CD14-positive monocyte (primary cell): ENCODE results near the gene EXOC2. TPM values are rescaled to one million over a fixed set of nuclear protein-coding genes. Genes with fewer than 3 reads are reported as not detected.

Experiments used
- DNase-seq, 3 donors: peaks; one replicate each; pipeline ENCODE4 v3.0.0-alpha.2; 2011 to 2022
- H2AFZ ChIP-seq: 2 replicates; pipeline ENCODE4 v1.6.0; 2012; ENCODE audit warnings: mild to moderate bottlenecking, low read depth, low read length, inconsistent platforms; ENCODE audit not compliant: insufficient read depth, poor library complexity, severe bottlenecking
- H3K27ac ChIP-seq, 2 donors: 1 replicate in 1 of 2; 2 replicates in 1 of 2; pipeline ENCODE4 v1.5.1; 2012 to 2013; ENCODE audit warnings: low read length in 2 of 2, control low read depth in 1 of 2, inconsistent platforms in 1 of 2, low read depth in 1 of 2, mild to moderate bottlenecking in 1 of 2
- H3K27me3 ChIP-seq, 2 donors: one replicate each; pipeline versions ENCODE4 v1.6.0 to v1.6.1; 2011 to 2013; ENCODE audit warnings: low read length in 2 of 2; ENCODE audit not compliant: control insufficient read depth in 2 of 2, insufficient read depth in 2 of 2
- H3K36me3 ChIP-seq, 2 donors: replicated peaks in 1 of 2; 1 replicate in 1 of 2; 2 replicates in 1 of 2; pipeline versions ENCODE4 v1.5.1 to v1.6.1; 2012 to 2013; ENCODE audit warnings: low read length in 2 of 2, control low read depth in 1 of 2, inconsistent platforms in 1 of 2, mild to moderate bottlenecking in 1 of 2; ENCODE audit not compliant: insufficient read depth in 2 of 2, control insufficient read depth in 1 of 2
- H3K4me1 ChIP-seq, 2 donors: 1 replicate in 1 of 2; 2 replicates in 1 of 2; pipeline versions ENCODE4 v1.5.1 to v1.6.1; 2012 to 2013; ENCODE audit warnings: low read length in 2 of 2, control low read depth in 1 of 2, inconsistent platforms in 1 of 2, mild to moderate bottlenecking in 1 of 2, moderate library complexity in 1 of 2; ENCODE audit not compliant: insufficient read depth in 2 of 2, control insufficient read depth in 1 of 2
- H3K4me2 ChIP-seq: replicated peaks from 2 replicates; pipeline ENCODE3; 2012; ENCODE audit warnings: low read length, moderate library complexity, mild to moderate bottlenecking; ENCODE audit not compliant: poor library complexity, severe bottlenecking; ENCODE audit errors: extremely low read depth
- H3K4me3 ChIP-seq, 3 experiments: fragments of 200-600 bp in 1 of 3; sonication (generic) in 1 of 3; replicated peaks in 1 of 3; 1 replicate in 2 of 3; 2 replicates in 1 of 3; pipeline ENCODE4 v1.5.1; 2011 to 2013; ENCODE audit warnings: low read length in 3 of 3, mild to moderate bottlenecking in 3 of 3, control low read depth in 2 of 3, low read depth in 2 of 3, inconsistent platforms in 1 of 3, moderate library complexity in 1 of 3
- H3K79me2 ChIP-seq: 2 replicates; pipeline ENCODE4 v1.6.0; 2012; ENCODE audit warnings: mild to moderate bottlenecking, control low read depth, inconsistent platforms, low read length, moderate library complexity; ENCODE audit not compliant: insufficient read depth
- H3K9ac ChIP-seq: 2 replicates; pipeline ENCODE4 v1.6.0; 2017; ENCODE audit warnings: low read length, mild to moderate bottlenecking; ENCODE audit not compliant: insufficient read depth, poor library complexity, severe bottlenecking
- H3K9me3 ChIP-seq, 2 donors: replicated peaks in 1 of 2; 1 replicate in 1 of 2; 2 replicates in 1 of 2; pipeline versions ENCODE4 v1.5.1 to v1.6.1; 2012 to 2013; ENCODE audit warnings: low read length in 2 of 2, control low read depth in 1 of 2; ENCODE audit not compliant: control insufficient read depth in 1 of 2, insufficient read depth in 1 of 2
- H4K20me1 ChIP-seq: 2 replicates; pipeline ENCODE4 v1.6.0; 2012; ENCODE audit warnings: mild to moderate bottlenecking, low read length, control low read depth, moderate library complexity; ENCODE audit not compliant: insufficient read depth
- H3K27ac Mint-ChIP-seq, 7 donors: one replicate each; pipeline ENCODE4 v1.8.0; 2020; ENCODE audit warnings: mild to moderate bottlenecking in 7 of 7, mixed read lengths in 7 of 7, moderate library complexity in 6 of 7, inconsistent platforms in 2 of 7
- H3K27me3 Mint-ChIP-seq, 3 donors: one replicate each; pipeline ENCODE4 v1.8.0; 2021 to 2022; ENCODE audit warnings: low read depth in 3 of 3, mild to moderate bottlenecking in 3 of 3, mixed read lengths in 3 of 3, moderate library complexity in 3 of 3, inconsistent platforms in 1 of 3
- H3K36me3 Mint-ChIP-seq, 2 donors: one replicate each; pipeline ENCODE4 v1.8.0; 2020; ENCODE audit warnings: mixed read lengths in 2 of 2, inconsistent platforms in 1 of 2, mild to moderate bottlenecking in 1 of 2
- H3K4me1 Mint-ChIP-seq: one replicate; pipeline ENCODE4 v1.8.0; 2020; ENCODE audit warnings: mild to moderate bottlenecking, mixed read lengths
- H3K4me3 Mint-ChIP-seq, 2 donors: one replicate each; pipeline ENCODE4 v1.8.0; 2020; ENCODE audit warnings: mild to moderate bottlenecking in 2 of 2, mixed read lengths in 2 of 2, moderate library complexity in 1 of 2
- H3K9me3 Mint-ChIP-seq, 7 donors: one replicate each; pipeline ENCODE4 v1.8.0; 2020 to 2022; ENCODE audit warnings: mixed read lengths in 7 of 7, mild to moderate bottlenecking in 6 of 7, moderate library complexity in 6 of 7, inconsistent platforms in 2 of 7
- WGBS: methylation state at CpG from one replicate; pipeline ENCODE4 v1.1.5; 2013; ENCODE audit warnings: missing lambda C conversion rate; ENCODE audit not compliant: insufficient coverage; 5-methylcytosine and 5-hydroxymethylcytosine counted together
- intact Hi-C, 2 donors: fragments of 100-400 bp; cut with micrococcal nuclease; formaldehyde crosslinking; loops; one replicate each; pipeline versions ENCODE4 v1.15.0 to v1.15.1; 2023
- polyA plus RNA-seq, 3 donors: library from polyadenylated mRNA; depleted of rRNA in 1 of 3; unstranded in 2 of 3; stranded (reverse) in 1 of 3; fragments of 300-500 nt in 2 of 3; fragments of >200 nt in 1 of 3; fragmentation: Illumina TruSeq in 2 of 3; gene quantifications; 1 replicate in 2 of 3; 2 replicates in 1 of 3; pipeline ENCODE4 v1.2.3, GENCODE V29; 2012 to 2021
- TF ChIP-seq, protein P1 (sequence below): fragments of 200-600 bp; IDR thresholded peaks from one replicate; pipeline ENCODE4 v1.8.0; 2022; ENCODE audit warnings: antibody characterized with exemption, mild to moderate bottlenecking

Gene EXOC2
- polyA plus RNA-seq, 3 donors = 7.5 to 15.5 (median 12.0) TPM

GRCh38 chr6:641225-641985, 51.5 kb downstream of the EXOC2 start:
- Histone ChIP-seq H3K4me3 (no peak overlapping the region), H3K4me2 (no peak overlapping the region), H3K27ac (no peak overlapping the region), H3K79me2 (peaks cover 3% of the 10 kb centered on the region), H4K20me1 (peaks cover 20% of the 10 kb centered on the region), H3K9me3 (no peaks in the 10 kb centered on the region), H3K4me1 (peaks cover 0 to 4% of the 10 kb centered on the region in 2 donors), H3K36me3 (peaks cover 2 to 13% of the 10 kb centered on the region in 2 donors), H3K27me3 (no peaks in the 10 kb centered on the region), H3K9ac (no peak overlapping the region), H2AFZ (no peak overlapping the region)
- 96% methylated on average over 5 of the region's 8 CpGs for WGBS
- Mint-ChIP-seq H3K36me3 (peaks cover 13 to 19% of the 10 kb centered on the region in 2 donors), H3K4me1 (peaks cover 8% of the 10 kb centered on the region), H3K27ac (no peak overlapping the region), H3K9me3 (peaks cover 3 to 6% (median 5%) of the 10 kb centered on the region in 7 donors), H3K4me3 (no peak overlapping the region), H3K27me3 (peaks cover 0 to 2% (median 0%) of the 10 kb centered on the region in 3 donors)
- intact Hi-C loops = no loop called here
- DNase-seq = no peak
- TF ChIP-seq, protein P1, sequence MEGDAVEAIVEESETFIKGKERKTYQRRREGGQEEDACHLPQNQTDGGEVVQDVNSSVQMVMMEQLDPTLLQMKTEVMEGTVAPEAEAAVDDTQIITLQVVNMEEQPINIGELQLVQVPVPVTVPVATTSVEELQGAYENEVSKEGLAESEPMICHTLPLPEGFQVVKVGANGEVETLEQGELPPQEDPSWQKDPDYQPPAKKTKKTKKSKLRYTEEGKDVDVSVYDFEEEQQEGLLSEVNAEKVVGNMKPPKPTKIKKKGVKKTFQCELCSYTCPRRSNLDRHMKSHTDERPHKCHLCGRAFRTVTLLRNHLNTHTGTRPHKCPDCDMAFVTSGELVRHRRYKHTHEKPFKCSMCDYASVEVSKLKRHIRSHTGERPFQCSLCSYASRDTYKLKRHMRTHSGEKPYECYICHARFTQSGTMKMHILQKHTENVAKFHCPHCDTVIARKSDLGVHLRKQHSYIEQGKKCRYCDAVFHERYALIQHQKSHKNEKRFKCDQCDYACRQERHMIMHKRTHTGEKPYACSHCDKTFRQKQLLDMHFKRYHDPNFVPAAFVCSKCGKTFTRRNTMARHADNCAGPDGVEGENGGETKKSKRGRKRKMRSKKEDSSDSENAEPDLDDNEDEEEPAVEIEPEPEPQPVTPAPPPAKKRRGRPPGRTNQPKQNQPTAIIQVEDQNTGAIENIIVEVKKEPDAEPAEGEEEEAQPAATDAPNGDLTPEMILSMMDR = no peak

GRCh38 chr6:636488-636887, 56.5 kb downstream of the EXOC2 start:
- H3K27ac Mint-ChIP-seq = no peak overlapping the region
- intact Hi-C loops = no loop called here

More at GRCh38 chr6:636488-636887, 56.5 kb downstream of the EXOC2 start:
- H3K27me3 Mint-ChIP-seq = peaks cover 0 to 2% (median 0%) of the 10 kb centered on the region in 3 donors
- TF ChIP-seq, protein P1 = no peak
- Histone ChIP-seq H3K9me3 (no peaks in the 10 kb centered on the region), H3K4me1 (no peaks in the 10 kb centered on the region), H4K20me1 (peaks cover 7% of the 10 kb centered on the region), H3K9ac (no peak overlapping the region), H3K36me3 (peaks cover 13 to 39% of the 10 kb centered on the region in 2 donors), H2AFZ (no peak overlapping the region), H3K4me2 (no peak overlapping the region), H3K27me3 (no peaks in the 10 kb centered on the region), H3K4me3 (no peak overlapping the region), H3K27ac (no peak overlapping the region), H3K79me2 (no peaks in the 10 kb centered on the region)
- H3K4me1 Mint-ChIP-seq = no peaks in the 10 kb centered on the region
- H3K36me3 Mint-ChIP-seq = peaks cover 35 to 41% of the 10 kb centered on the region in 2 donors
- no peak overlapping the region for H3K4me3 Mint-ChIP-seq
- DNase-seq = no peak
- H3K9me3 Mint-ChIP-seq = peaks cover 0 to 3% (median under 1%) of the 10 kb centered on the region in 7 donors
- 80% methylated on average over 1 of the region's 5 CpGs for WGBS
